K562 (cell line): ENCODE results near the gene HTR1D. TPM values are rescaled to one million over a fixed set of nuclear protein-coding genes. Genes with fewer than 3 reads are reported as not detected.
A peak's percentile ranks its signal among the peaks of the same experiment; 100 is the strongest.

Experiments
- ASH1L ChIP-seq: fragments of 450-650 bp; IDR thresholded peaks from 2 replicates; pipeline ENCODE4 v1.6.1; 2018; ENCODE audit warnings: borderline replicate concordance, mild to moderate bottlenecking, low read depth; ENCODE audit not compliant: partially characterized antibody
- CBX8 ChIP-seq: fragments of 200-600 bp; sonication (generic); IDR thresholded peaks from 2 replicates; pipeline ENCODE4 v1.6.1; 2012; ENCODE audit warnings: borderline replicate concordance, mixed run types, low read depth, mild to moderate bottlenecking, moderate library complexity, mixed read lengths, low read length, control low read depth, inconsistent platforms; ENCODE audit not compliant: poor library complexity, severe bottlenecking; ENCODE audit errors: extremely low read depth
- CC2D1A ChIP-seq: fragments of 450-650 bp; IDR thresholded peaks from 2 replicates; pipeline ENCODE4 v1.6.1; 2017; ENCODE audit warnings: mild to moderate bottlenecking
- CCAR2 ChIP-seq: fragments of 200-400 bp; formaldehyde crosslinking; IDR thresholded peaks from 2 replicates; pipeline ENCODE4 v1.6.1; 2017; ENCODE audit warnings: mild to moderate bottlenecking, low read depth, low read length
- CHD1 ChIP-seq: fragments of 200-600 bp; sonication (generic); IDR thresholded peaks from one replicate; pipeline ENCODE4 v1.6.1; 2012; ENCODE audit warnings: mild to moderate bottlenecking, moderate library complexity, low read length, inconsistent platforms
- DACH1 ChIP-seq: fragments of 450-650 bp; IDR thresholded peaks from 2 replicates; pipeline ENCODE4 v1.6.1; 2018; ENCODE audit not compliant: partially characterized antibody
- E2F3 ChIP-seq: fragments of 250-450 bp; sonication (Bioruptor Pico); IDR thresholded peaks from 2 replicates; pipeline ENCODE4 v1.4.0; 2020; ENCODE audit warnings: mild to moderate bottlenecking
- EP400 ChIP-seq: fragments of 450-650 bp; IDR thresholded peaks from 2 replicates; pipeline ENCODE4 v1.6.1; 2017; ENCODE audit warnings: antibody characterized with exemption, mild to moderate bottlenecking, moderate library complexity
- FOXM1 ChIP-seq, 2 experiments: fragments of 450-650 bp in 1 of 2; sonication (generic) in 1 of 2; formaldehyde crosslinking in 1 of 2; IDR thresholded peaks; 2 replicates each; pipeline versions ENCODE4 v1.6.1 to v1.9.0; 2017 to 2022; ENCODE audit warnings: low read depth in 2 of 2, mild to moderate bottlenecking in 2 of 2, missing genetic modification reagents in 1 of 2, moderate library complexity in 1 of 2
- HNRNPLL ChIP-seq: fragments of 200-400 bp; formaldehyde crosslinking; IDR thresholded peaks from 2 replicates; pipeline ENCODE4 v1.6.1; 2017; ENCODE audit warnings: low read length, low read depth, mild to moderate bottlenecking; ENCODE audit not compliant: poor library complexity, severe bottlenecking
- MEIS2 ChIP-seq: fragments of 450-650 bp; IDR thresholded peaks from 2 replicates; pipeline ENCODE4 v1.6.1; 2014; ENCODE audit warnings: mild to moderate bottlenecking; ENCODE audit not compliant: partially characterized antibody
- NRF1 ChIP-seq, 2 experiments: fragments of 450-650 bp; IDR thresholded peaks in 1 of 2; conservative IDR thresholded peaks in 1 of 2; 2 replicates each; pipeline ENCODE4 v1.6.1; 2014; ENCODE audit warnings: mild to moderate bottlenecking in 2 of 2
- TBP ChIP-seq: optimal IDR thresholded peaks from 2 replicates; pipeline ENCODE3; 2011; ENCODE audit warnings: low read depth, low read length, improper control_type of control experiment
- ZFX ChIP-seq: sonication (generic); formaldehyde crosslinking; IDR thresholded peaks from 2 replicates; pipeline ENCODE4 v1.8.0; 2022; ENCODE audit warnings: mild to moderate bottlenecking, missing genetic modification reagents, moderate library complexity
- ZNF583 ChIP-seq: fragments of 250-450 bp; sonication (Bioruptor Pico); IDR thresholded peaks from 2 replicates; pipeline ENCODE4 v1.4.0; 2020
- polyA plus RNA-seq, 8 experiments: library from polyadenylated mRNA; depleted of rRNA in 4 of 8; stranded (reverse) in 5 of 8; unstranded in 3 of 8; fragments of >200 nt; fragmentation: Nextera tagmentation in 2 of 8; fragmentation: Illumina TruSeq in 1 of 8; extraction: Ambion mirVana in 2 of 8; extraction: Trizol in 1 of 8; gene quantifications; 2 replicates each; pipeline versions ENCODE4 v1.2.1 to v1.2.3, GENCODE V29; 2011 to 2014; ENCODE audit warnings: inconsistent platforms in 1 of 8, missing spikeins in 1 of 8
- total RNA-seq, 7 experiments: library from RNA; depleted of rRNA in 6 of 7; stranded (reverse); fragments of >200 nt in 6 of 7; fragmentation: Illumina TruSeq in 2 of 7; extraction: Trizol in 2 of 7; gene quantifications; 2 replicates each; pipeline versions ENCODE4 v1.2.1 to v1.2.3, GENCODE V29; 2011 to 2021; ENCODE audit warnings: low replicate concordance in 1 of 7
- TF ChIP-seq, protein P1 (sequence below): sonication (generic); formaldehyde crosslinking; IDR thresholded peaks from 2 replicates; pipeline ENCODE4 v1.8.0; 2022; ENCODE audit warnings: missing genetic modification reagents, mild to moderate bottlenecking, moderate library complexity, borderline replicate concordance
- TF ChIP-seq, protein P2 (sequence below): conservative IDR thresholded peaks from 2 replicates; pipeline ENCODE4 v1.6.1; 2011; ENCODE audit warnings: low read depth, mild to moderate bottlenecking, low read length; ENCODE audit not compliant: control insufficient read depth
- TF ChIP-seq, protein P3 (sequence below): fragments of 250-450 bp; sonication (Bioruptor Pico); IDR thresholded peaks from 2 replicates; pipeline ENCODE4 v1.4.0; 2020

HTR1D gene
- total and polyA plus RNA-seq, 9 of the 15 experiments (the other 6 are each of a cell fraction or from before 2014, with no cell fraction given): 0.03 to 0.09 (median 0.04) TPM; not detected in 4

DNA sequence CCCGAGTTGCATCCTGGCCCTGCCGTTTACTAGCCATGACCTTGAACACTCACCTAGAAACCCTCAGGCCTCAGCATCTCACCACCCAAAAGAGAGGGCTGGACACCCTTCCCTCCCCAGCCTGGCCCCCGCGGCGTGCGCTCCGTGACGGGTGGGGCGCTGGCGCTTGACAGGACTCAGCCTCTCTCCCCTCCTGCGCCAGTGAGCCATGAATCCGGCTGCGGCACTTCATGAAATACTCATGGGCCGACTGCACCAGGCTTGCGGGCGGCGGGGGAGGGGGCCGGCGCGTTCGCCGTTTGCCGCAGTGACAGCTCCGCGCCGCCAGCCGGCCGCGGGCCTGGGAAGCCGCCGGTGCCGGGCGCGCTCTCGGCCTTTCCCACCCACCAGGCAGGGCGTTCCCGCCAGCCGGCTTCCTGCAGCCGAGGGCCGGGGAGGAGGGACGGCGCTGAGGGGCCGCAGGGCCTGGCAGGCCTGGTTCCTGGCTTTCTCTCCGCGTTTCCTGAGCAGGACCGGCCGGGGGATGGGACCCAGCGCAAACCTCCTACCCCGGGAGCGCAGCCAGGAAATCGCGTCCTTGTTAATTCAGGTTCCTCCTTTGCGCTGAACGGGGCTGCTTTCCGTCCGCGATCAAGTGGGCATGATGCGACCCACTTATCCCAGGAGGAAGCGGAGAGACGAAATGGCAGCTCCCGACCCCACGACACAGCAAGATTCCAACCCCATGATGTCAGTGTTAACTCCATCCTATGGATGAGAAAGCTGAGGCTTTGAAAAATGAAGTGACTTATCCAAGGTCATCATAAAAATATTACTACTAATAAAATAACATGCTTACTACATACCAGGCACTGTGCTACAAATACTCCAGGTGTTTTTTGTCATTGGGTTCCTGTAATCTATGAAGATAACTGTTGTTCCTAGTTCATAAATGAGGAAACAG lies 39.6 kb downstream of the HTR1D start (continued):
- TF ChIP-seq CCAR2: no peak
- TF ChIP-seq, protein P1, sequence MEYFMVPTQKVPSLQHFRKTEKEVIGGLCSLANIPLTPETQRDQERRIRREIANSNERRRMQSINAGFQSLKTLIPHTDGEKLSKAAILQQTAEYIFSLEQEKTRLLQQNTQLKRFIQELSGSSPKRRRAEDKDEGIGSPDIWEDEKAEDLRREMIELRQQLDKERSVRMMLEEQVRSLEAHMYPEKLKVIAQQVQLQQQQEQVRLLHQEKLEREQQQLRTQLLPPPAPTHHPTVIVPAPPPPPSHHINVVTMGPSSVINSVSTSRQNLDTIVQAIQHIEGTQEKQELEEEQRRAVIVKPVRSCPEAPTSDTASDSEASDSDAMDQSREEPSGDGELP (CRISPR knock-in tag): no peak; the same call in 1 of the 2 replicates
- TF ChIP-seq E2F3 (CRISPR knock-in tag): peak; percentile 81
- TF ChIP-seq ZNF583: no peak
- peak; percentile 51 for TF ChIP-seq MEIS2
- TF ChIP-seq CHD1: peak; percentile 82
- TF ChIP-seq, protein P2, sequence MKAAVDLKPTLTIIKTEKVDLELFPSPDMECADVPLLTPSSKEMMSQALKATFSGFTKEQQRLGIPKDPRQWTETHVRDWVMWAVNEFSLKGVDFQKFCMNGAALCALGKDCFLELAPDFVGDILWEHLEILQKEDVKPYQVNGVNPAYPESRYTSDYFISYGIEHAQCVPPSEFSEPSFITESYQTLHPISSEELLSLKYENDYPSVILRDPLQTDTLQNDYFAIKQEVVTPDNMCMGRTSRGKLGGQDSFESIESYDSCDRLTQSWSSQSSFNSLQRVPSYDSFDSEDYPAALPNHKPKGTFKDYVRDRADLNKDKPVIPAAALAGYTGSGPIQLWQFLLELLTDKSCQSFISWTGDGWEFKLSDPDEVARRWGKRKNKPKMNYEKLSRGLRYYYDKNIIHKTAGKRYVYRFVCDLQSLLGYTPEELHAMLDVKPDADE: no peak; the same call in 1 of the 2 replicates
- no peak for TF ChIP-seq DACH1
- TF ChIP-seq CBX8: no peak
- TF ChIP-seq FOXM1 (IDR thresholded peaks at IDR 0.05; ENCODE audit: low read depth): no peak
- peak; percentile 71; the same call in 1 of the 2 replicates for TF ChIP-seq FOXM1 (CRISPR knock-in tag; IDR thresholded peaks at IDR 0.05; ENCODE audit: low read depth)
- peak; percentile 83 for TF ChIP-seq ZFX (CRISPR knock-in tag)
- peak; percentile 14 for TF ChIP-seq TBP
- TF ChIP-seq EP400: no peak; the same call in 1 of the 2 replicates
- TF ChIP-seq, protein P3, sequence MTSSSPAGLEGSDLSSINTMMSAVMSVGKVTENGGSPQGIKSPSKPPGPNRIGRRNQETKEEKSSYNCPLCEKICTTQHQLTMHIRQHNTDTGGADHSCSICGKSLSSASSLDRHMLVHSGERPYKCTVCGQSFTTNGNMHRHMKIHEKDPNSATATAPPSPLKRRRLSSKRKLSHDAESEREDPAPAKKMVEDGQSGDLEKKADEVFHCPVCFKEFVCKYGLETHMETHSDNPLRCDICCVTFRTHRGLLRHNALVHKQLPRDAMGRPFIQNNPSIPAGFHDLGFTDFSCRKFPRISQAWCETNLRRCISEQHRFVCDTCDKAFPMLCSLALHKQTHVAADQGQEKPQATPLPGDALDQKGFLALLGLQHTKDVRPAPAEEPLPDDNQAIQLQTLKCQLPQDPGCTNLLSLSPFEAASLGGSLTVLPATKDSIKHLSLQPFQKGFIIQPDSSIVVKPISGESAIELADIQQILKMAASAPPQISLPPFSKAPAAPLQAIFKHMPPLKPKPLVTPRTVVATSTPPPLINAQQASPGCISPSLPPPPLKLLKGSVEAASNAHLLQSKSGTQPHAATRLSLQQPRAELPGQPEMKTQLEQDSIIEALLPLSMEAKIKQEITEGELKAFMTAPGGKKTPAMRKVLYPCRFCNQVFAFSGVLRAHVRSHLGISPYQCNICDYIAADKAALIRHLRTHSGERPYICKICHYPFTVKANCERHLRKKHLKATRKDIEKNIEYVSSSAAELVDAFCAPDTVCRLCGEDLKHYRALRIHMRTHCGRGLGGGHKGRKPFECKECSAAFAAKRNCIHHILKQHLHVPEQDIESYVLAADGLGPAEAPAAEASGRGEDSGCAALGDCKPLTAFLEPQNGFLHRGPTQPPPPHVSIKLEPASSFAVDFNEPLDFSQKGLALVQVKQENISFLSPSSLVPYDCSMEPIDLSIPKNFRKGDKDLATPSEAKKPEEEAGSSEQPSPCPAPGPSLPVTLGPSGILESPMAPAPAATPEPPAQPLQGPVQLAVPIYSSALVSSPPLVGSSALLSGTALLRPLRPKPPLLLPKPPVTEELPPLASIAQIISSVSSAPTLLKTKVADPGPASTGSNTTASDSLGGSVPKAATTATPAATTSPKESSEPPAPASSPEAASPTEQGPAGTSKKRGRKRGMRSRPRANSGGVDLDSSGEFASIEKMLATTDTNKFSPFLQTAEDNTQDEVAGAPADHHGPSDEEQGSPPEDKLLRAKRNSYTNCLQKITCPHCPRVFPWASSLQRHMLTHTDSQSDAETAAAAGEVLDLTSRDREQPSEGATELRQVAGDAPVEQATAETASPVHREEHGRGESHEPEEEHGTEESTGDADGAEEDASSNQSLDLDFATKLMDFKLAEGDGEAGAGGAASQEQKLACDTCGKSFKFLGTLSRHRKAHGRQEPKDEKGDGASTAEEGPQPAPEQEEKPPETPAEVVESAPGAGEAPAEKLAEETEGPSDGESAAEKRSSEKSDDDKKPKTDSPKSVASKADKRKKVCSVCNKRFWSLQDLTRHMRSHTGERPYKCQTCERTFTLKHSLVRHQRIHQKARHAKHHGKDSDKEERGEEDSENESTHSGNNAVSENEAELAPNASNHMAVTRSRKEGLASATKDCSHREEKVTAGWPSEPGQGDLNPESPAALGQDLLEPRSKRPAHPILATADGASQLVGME (CRISPR knock-in tag): no peak
- no peak for TF ChIP-seq CC2D1A
- TF ChIP-seq HNRNPLL: peak; percentile 56
- TF ChIP-seq ASH1L: no peak
- TF ChIP-seq NRF1 (conservative IDR thresholded peaks at IDR 0.05 in 1 of 2, IDR thresholded peaks at IDR 0.05 in 1 of 2): peak; percentile 56 to 70; a peak in 2 of 4 replicates
